Keratinocyte (primary cell): ENCODE data around the gene RPS21. TPM values are rescaled to one million over a fixed set of nuclear protein-coding genes. Genes with fewer than 3 reads are reported as not detected.

ENCODE experiments used
- DNase-seq: peaks from one replicate; pipeline ENCODE4 v3.0.0-alpha.2; 2011; ENCODE audit warnings: low read depth, missing footprints, low spot score
- FAIRE-seq: peaks from 2 replicates; lab custom pipeline; 2011; peaks lifted over from hg19 to GRCh38; lab: Jason Lieb, UNC
- H2AFZ ChIP-seq: 2 replicates; pipeline ENCODE4 v1.6.0; 2012; ENCODE audit warnings: low read length, control low read depth, inconsistent platforms; ENCODE audit not compliant: control insufficient read depth
- H3K27ac ChIP-seq: 2 replicates; pipeline ENCODE4 v1.5.1; 2011; ENCODE audit warnings: low read length; ENCODE audit not compliant: control insufficient read depth, insufficient read depth
- H3K27me3 ChIP-seq: 3 replicates; pipeline ENCODE4 v1.6.0; 2011; ENCODE audit warnings: low read length; ENCODE audit not compliant: control insufficient read depth, insufficient read depth; ENCODE audit errors: extremely low read depth
- H3K36me3 ChIP-seq, 2 experiments: 2 replicates in 1 of 2; 3 replicates in 1 of 2; pipeline ENCODE4 v1.5.1; 2011; ENCODE audit warnings: low read length in 2 of 2, mild to moderate bottlenecking in 1 of 2; ENCODE audit not compliant: control insufficient read depth in 2 of 2, insufficient read depth in 2 of 2; ENCODE audit errors: extremely low read depth in 1 of 2
- H3K4me1 ChIP-seq: 3 replicates; pipeline ENCODE4 v1.5.1; 2011; ENCODE audit warnings: low read length; ENCODE audit not compliant: control insufficient read depth, insufficient read depth; ENCODE audit errors: extremely low read depth
- H3K4me2 ChIP-seq: 3 replicates; pipeline ENCODE4 v1.6.0; 2011; ENCODE audit warnings: low read depth, low read length; ENCODE audit not compliant: control insufficient read depth, insufficient read depth; ENCODE audit errors: extremely low read depth
- H3K4me3 ChIP-seq, 3 experiments: fragments of 200-600 bp in 1 of 3; sonication (generic) in 1 of 3; 2 replicates in 2 of 3; 3 replicates in 1 of 3; pipeline ENCODE4 v1.5.1; 2011 to 2016; ENCODE audit warnings: low read length in 3 of 3, mild to moderate bottlenecking in 3 of 3, control low read depth in 2 of 3, inconsistent platforms in 1 of 3, low read depth in 1 of 3, mixed read lengths in 1 of 3, mixed run types in 1 of 3, moderate library complexity in 1 of 3; ENCODE audit not compliant: control insufficient read depth in 2 of 3, insufficient read depth in 2 of 3; ENCODE audit errors: extremely low read depth in 1 of 3
- H3K79me2 ChIP-seq: 2 replicates; pipeline ENCODE4 v1.6.0; 2012; ENCODE audit warnings: low read length; ENCODE audit not compliant: control insufficient read depth, insufficient read depth
- H3K9ac ChIP-seq: 3 replicates; pipeline ENCODE4 v1.6.0; 2011; ENCODE audit warnings: low read length; ENCODE audit not compliant: control insufficient read depth, insufficient read depth; ENCODE audit errors: extremely low read depth
- H3K9me1 ChIP-seq: 3 replicates; pipeline ENCODE4 v1.6.0; 2011; ENCODE audit warnings: low read length; ENCODE audit not compliant: control insufficient read depth, insufficient read depth; ENCODE audit errors: extremely low read depth
- H3K9me3 ChIP-seq: 2 replicates; pipeline ENCODE4 v1.5.1; 2012; ENCODE audit warnings: low read depth, low read length; ENCODE audit not compliant: control insufficient read depth
- H4K20me1 ChIP-seq: 3 replicates; pipeline ENCODE4 v1.6.0; 2011; ENCODE audit warnings: low read length; ENCODE audit not compliant: control insufficient read depth, insufficient read depth; ENCODE audit errors: extremely low read depth
- EZH2 ChIP-seq: IDR thresholded peaks from one replicate; pipeline ENCODE4 v1.6.1; 2012; ENCODE audit warnings: inconsistent platforms, mild to moderate bottlenecking, low read length, moderate library complexity
- dilution Hi-C: fragments of 300-500 bp; cut with MboI; formaldehyde crosslinking; loops from one replicate; pipeline ENCODE4 v1.7.0; 2020; ENCODE audit warnings: low sequenced_read_pairs; ENCODE audit not compliant: extremely low pct_ligation_motif_present
- polyA plus RNA-seq, 5 experiments: library from polyadenylated mRNA; depleted of rRNA in 3 of 5; stranded (reverse) in 3 of 5; stranded (forward) in 1 of 5; unstranded in 1 of 5; fragments of >200 nt; gene quantifications; 1 replicate in 1 of 5; 2 replicates in 3 of 5; 3 replicates in 1 of 5; pipeline versions ENCODE4 v1.2.1 to v1.2.3, GENCODE V29; 2011 to 2012; ENCODE audit warnings: missing spikeins in 2 of 5, low read depth in 1 of 5, low replicate concordance in 1 of 5
- TF ChIP-seq, protein P1 (sequence below), 3 experiments: IDR thresholded peaks in 1 of 3; conservative IDR thresholded peaks in 1 of 3; optimal IDR thresholded peaks in 1 of 3; 2 replicates in 2 of 3; 3 replicates in 1 of 3; pipeline versions ENCODE3 to v1.5.1; 2011; ENCODE audit warnings: low read length in 3 of 3, mild to moderate bottlenecking in 3 of 3, moderate library complexity in 2 of 3, control low read depth in 1 of 3, inconsistent platforms in 1 of 3; ENCODE audit not compliant: insufficient read depth in 2 of 3; ENCODE audit errors: extremely low read depth in 1 of 3

RPS21 gene
- polyA plus RNA-seq, 1 donor (not counting 4 experiments of a cell fraction or from before 2014, with no cell fraction given) = 3,874 TPM

DNA sequence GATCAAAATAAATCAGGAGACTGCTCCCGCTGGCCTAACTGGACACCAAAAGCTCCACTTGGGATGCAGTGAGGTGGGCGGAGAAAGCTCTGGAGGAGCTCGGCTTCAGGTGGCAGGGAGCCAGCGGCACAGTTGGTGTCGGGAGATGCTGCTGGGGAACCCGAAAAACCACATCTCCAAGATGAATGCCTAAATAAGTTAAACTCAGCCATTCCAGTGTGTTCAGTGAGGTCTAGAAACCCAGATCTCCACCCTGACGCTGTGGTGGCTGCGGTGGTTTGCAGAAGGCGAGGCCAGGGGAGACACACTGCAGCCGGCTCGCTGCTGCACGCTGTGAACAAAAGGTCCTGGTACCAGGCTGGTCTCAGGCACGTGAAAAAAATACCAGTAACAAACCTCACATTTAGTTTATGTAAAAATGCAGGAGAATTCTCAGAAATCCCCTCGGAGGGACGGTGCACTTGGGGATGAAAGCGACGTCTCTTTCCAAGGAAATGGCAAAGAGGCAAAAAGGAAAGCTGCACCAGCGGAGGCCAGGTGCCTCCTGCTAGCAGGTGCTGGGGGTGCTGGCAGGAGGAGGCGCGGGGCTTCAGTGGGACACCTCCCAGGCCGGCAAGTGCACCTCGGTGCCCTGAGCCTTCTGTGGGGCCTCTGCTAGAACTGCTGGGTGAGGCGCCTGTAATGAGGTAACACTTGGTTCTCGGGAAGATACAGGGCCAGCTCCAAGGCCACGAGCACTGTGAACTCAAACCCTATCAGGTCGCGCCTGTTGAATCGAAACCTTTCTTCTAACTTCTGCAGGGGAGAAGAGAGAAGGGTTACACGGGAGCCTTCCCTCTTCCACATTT lies 3.6 kb downstream of the RPS21 start:
- Histone ChIP-seq H3K36me3 (peaks cover 23 to 25% of the 10 kb centered on the region in 2 experiments), H3K9me1 (no peaks in the 10 kb centered on the region), H3K4me1 (peaks cover 12% of the 10 kb centered on the region), H3K9me3 (no peaks in the 10 kb centered on the region), H3K4me3 (no peak overlapping the region), H3K27ac (no peak overlapping the region), H4K20me1 (peaks cover 10% of the 10 kb centered on the region), H3K27me3 (no peaks in the 10 kb centered on the region), H3K4me2 (no peak overlapping the region), H2AFZ (no peak overlapping the region), H3K79me2 (peaks cover 43% of the 10 kb centered on the region), H3K9ac (no peak overlapping the region)
- TF ChIP-seq, protein P1, sequence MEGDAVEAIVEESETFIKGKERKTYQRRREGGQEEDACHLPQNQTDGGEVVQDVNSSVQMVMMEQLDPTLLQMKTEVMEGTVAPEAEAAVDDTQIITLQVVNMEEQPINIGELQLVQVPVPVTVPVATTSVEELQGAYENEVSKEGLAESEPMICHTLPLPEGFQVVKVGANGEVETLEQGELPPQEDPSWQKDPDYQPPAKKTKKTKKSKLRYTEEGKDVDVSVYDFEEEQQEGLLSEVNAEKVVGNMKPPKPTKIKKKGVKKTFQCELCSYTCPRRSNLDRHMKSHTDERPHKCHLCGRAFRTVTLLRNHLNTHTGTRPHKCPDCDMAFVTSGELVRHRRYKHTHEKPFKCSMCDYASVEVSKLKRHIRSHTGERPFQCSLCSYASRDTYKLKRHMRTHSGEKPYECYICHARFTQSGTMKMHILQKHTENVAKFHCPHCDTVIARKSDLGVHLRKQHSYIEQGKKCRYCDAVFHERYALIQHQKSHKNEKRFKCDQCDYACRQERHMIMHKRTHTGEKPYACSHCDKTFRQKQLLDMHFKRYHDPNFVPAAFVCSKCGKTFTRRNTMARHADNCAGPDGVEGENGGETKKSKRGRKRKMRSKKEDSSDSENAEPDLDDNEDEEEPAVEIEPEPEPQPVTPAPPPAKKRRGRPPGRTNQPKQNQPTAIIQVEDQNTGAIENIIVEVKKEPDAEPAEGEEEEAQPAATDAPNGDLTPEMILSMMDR (optimal IDR thresholded peaks at IDR 0.05 in 1 of 3, IDR thresholded peaks at IDR 0.05 in 1 of 3, conservative IDR thresholded peaks at IDR 0.05 in 1 of 3; ENCODE audit: extremely low read depth in 1 of 3, insufficient read depth in 2 of 3, low read length in 3 of 3) = no peak
- TF ChIP-seq EZH2 = no peak
- dilution Hi-C loops = no loop called here
- DNase-seq = no peak
- FAIRE-seq = no peak

DNA sequence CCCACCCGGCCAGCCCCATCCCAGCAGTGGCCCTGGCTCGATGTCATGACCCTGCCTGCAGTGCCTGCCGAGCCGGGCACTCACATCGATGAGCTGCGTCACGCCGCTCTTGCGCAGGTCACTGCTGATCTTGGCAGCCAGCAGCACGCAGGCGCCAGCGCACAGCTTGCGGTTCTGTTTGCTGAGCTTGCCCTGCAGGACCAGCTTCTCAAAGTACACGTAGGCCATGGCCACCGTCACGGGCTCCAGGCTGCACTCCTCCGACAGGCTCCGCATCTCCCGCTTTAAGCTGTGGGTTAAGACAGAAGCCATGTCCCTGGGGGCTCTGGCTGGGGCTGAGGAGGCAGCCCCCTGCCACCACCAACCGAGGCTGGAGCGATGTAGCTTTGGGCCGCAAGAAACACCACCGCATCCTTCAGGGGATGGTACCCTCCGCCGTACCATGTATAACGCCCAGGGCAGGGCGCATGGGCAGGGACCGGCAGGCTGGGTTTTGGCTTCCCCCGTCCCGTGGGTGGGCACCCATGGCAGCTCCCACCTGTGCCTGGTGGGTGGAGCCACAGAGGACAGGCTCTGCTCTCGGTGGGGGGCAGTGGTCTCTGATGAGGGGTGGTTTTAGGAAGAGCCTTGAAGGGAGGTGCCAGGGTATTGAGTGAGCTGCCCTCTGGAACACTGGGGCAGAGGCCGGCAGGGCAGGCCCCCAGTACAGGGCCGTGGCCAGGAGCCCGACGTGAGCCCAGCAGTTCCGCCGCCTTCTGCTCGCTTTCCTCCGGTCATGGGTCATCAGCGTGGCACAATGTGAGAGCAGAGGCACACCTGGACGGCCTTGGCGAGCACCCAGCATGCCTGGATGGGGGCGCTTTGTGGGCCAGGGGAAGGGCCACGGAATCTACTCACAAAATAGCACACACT lies 4.5 kb downstream of the RPS21 start:
- Histone ChIP-seq H3K9ac (no peak overlapping the region), H2AFZ (no peak overlapping the region), H3K79me2 (peaks cover 36% of the 10 kb centered on the region), H3K36me3 (peaks cover 23 to 25% of the 10 kb centered on the region in 2 experiments), H3K27ac (no peak overlapping the region), H3K4me1 (peaks cover 12% of the 10 kb centered on the region), H4K20me1 (peaks cover 10% of the 10 kb centered on the region), H3K9me3 (no peaks in the 10 kb centered on the region), H3K9me1 (no peaks in the 10 kb centered on the region), H3K4me2 (no peak overlapping the region), H3K27me3 (no peaks in the 10 kb centered on the region), H3K4me3 (no peak overlapping the region)
- dilution Hi-C loops = no loop called here
- TF ChIP-seq, protein P1 (optimal IDR thresholded peaks at IDR 0.05 in 1 of 3, IDR thresholded peaks at IDR 0.05 in 1 of 3, conservative IDR thresholded peaks at IDR 0.05 in 1 of 3; ENCODE audit: extremely low read depth in 1 of 3, insufficient read depth in 2 of 3, low read length in 3 of 3) = no peak
- TF ChIP-seq EZH2 = no peak
- no peak for DNase-seq
- FAIRE-seq = no peak
